ENCODE data around the gene EXOC4.

GRCh38 chr7:133796782-133797745, 544.2 kb downstream of the EXOC4 start:
- TF ChIP-seq CTCF (IDR thresholded peaks at IDR 0.05) = no peak
- TF ChIP-seq POLR2A (IDR thresholded peaks at IDR 0.05) = no peak
